Trophoblast cell (in vitro differentiated cells and primary cell): ENCODE results near the gene UBAC1. TPM values are rescaled to one million over a fixed set of nuclear protein-coding genes. Genes with fewer than 3 reads are reported as not detected.
A peak's percentile ranks its signal among the peaks of the same experiment; 100 is the strongest.

ENCODE experiments used
- DNase-seq, 2 donors: peaks; one replicate each; pipeline ENCODE4 v3.0.0-alpha.2; 2016
- H2AFZ ChIP-seq: 2 replicates; pipeline ENCODE4 v1.6.1; 2013; ENCODE audit warnings: low read length, moderate library complexity, mild to moderate bottlenecking; ENCODE audit not compliant: insufficient read depth, poor library complexity
- H2AK5ac ChIP-seq: 2 replicates; pipeline ENCODE4 v1.6.1; 2013; ENCODE audit warnings: mild to moderate bottlenecking, low read length
- H2BK120ac ChIP-seq: 2 replicates; pipeline ENCODE4 v1.6.1; 2013; ENCODE audit warnings: low read length, mild to moderate bottlenecking, moderate library complexity; ENCODE audit not compliant: insufficient read depth, poor library complexity
- H2BK12ac ChIP-seq: 2 replicates; pipeline ENCODE4 v1.6.1; 2013; ENCODE audit warnings: mild to moderate bottlenecking, low read length, moderate library complexity
- H2BK5ac ChIP-seq: 2 replicates; pipeline ENCODE4 v1.6.1; 2013; ENCODE audit warnings: low read length, low read depth, moderate library complexity, mild to moderate bottlenecking; ENCODE audit not compliant: poor library complexity
- H3K14ac ChIP-seq: 2 replicates; pipeline ENCODE4 v1.6.1; 2013; ENCODE audit warnings: mild to moderate bottlenecking, low read length
- H3K18ac ChIP-seq: 2 replicates; pipeline ENCODE4 v1.6.1; 2013; ENCODE audit warnings: mild to moderate bottlenecking, low read length
- H3K23ac ChIP-seq: 2 replicates; pipeline ENCODE4 v1.6.1; 2013; ENCODE audit warnings: low read length
- H3K27ac ChIP-seq: 2 replicates; pipeline ENCODE4 v1.5.1; 2013; ENCODE audit warnings: low read depth, mild to moderate bottlenecking, inconsistent platforms, low read length, moderate library complexity
- H3K27me3 ChIP-seq: 2 replicates; pipeline ENCODE4 v1.6.1; 2013; ENCODE audit warnings: inconsistent platforms, mild to moderate bottlenecking, low read length, moderate library complexity; ENCODE audit not compliant: insufficient read depth
- H3K36me3 ChIP-seq, 2 experiments: 1 replicate in 1 of 2; 2 replicates in 1 of 2; pipeline ENCODE4 v1.6.1; 2013; ENCODE audit warnings: low read length in 2 of 2, mild to moderate bottlenecking in 2 of 2, moderate library complexity in 1 of 2; ENCODE audit not compliant: insufficient read depth in 2 of 2, control insufficient read depth in 1 of 2
- H3K4ac ChIP-seq: 2 replicates; pipeline ENCODE4 v1.6.1; 2013; ENCODE audit warnings: low read depth, mild to moderate bottlenecking, low read length, moderate library complexity
- H3K4me1 ChIP-seq, 2 experiments: 1 replicate in 1 of 2; 2 replicates in 1 of 2; pipeline ENCODE4 v1.6.1; 2013; ENCODE audit warnings: low read length in 2 of 2, mild to moderate bottlenecking in 2 of 2, moderate library complexity in 1 of 2; ENCODE audit not compliant: insufficient read depth in 2 of 2, control insufficient read depth in 1 of 2
- H3K4me2 ChIP-seq: 2 replicates; pipeline ENCODE4 v1.6.1; 2013; ENCODE audit warnings: inconsistent platforms, mild to moderate bottlenecking, low read length, moderate library complexity
- H3K4me3 ChIP-seq: 2 replicates; pipeline ENCODE4 v1.5.1; 2013; ENCODE audit warnings: mild to moderate bottlenecking, low read depth, low read length, inconsistent platforms
- H3K79me1 ChIP-seq: one replicate; pipeline ENCODE4 v1.6.1; 2013; ENCODE audit warnings: low read length
- H3K79me2 ChIP-seq: 2 replicates; pipeline ENCODE4 v1.6.1; 2013; ENCODE audit warnings: low read length, mild to moderate bottlenecking; ENCODE audit not compliant: control insufficient read depth, insufficient read depth, poor library complexity
- H3K9ac ChIP-seq: 2 replicates; pipeline ENCODE4 v1.6.1; 2013; ENCODE audit warnings: mild to moderate bottlenecking, low read length
- H3K9me3 ChIP-seq: 2 replicates; pipeline ENCODE4 v1.6.1; 2013; ENCODE audit warnings: low read depth, mild to moderate bottlenecking, control low read depth, inconsistent platforms, low read length; ENCODE audit not compliant: insufficient read depth
- H4K12ac ChIP-seq: 2 replicates; pipeline ENCODE4 v1.6.1; 2013; ENCODE audit warnings: low read depth, mild to moderate bottlenecking, low read length, moderate library complexity
- H4K8ac ChIP-seq: 2 replicates; pipeline ENCODE4 v1.6.1; 2013; ENCODE audit warnings: low read depth, mild to moderate bottlenecking, low read length, moderate library complexity
- H4K91ac ChIP-seq: one replicate; pipeline ENCODE4 v1.6.1; 2013; ENCODE audit warnings: low read depth, mild to moderate bottlenecking, low read length, moderate library complexity
- WGBS: extraction: QIAGEN DNeasy Blood & Tissue Kit; methylation state at CpG from one replicate; pipeline ENCODE4 v1.1.7; 2013; ENCODE audit warnings: missing lambda C conversion rate; ENCODE audit not compliant: insufficient read length, insufficient coverage; ENCODE audit errors: extremely low coverage; 5-methylcytosine and 5-hydroxymethylcytosine counted together
- polyA plus RNA-seq: library from polyadenylated mRNA; stranded (reverse); fragments of 200-250 nt; gene quantifications from 2 replicates; pipeline ENCODE4 v1.2.3, GENCODE V29; 2013

Gene UBAC1, protein sequence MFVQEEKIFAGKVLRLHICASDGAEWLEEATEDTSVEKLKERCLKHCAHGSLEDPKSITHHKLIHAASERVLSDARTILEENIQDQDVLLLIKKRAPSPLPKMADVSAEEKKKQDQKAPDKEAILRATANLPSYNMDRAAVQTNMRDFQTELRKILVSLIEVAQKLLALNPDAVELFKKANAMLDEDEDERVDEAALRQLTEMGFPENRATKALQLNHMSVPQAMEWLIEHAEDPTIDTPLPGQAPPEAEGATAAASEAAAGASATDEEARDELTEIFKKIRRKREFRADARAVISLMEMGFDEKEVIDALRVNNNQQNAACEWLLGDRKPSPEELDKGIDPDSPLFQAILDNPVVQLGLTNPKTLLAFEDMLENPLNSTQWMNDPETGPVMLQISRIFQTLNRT
- polyA plus RNA-seq, result 40.1 and 42.3 TPM in 2 replicates

DNA sequence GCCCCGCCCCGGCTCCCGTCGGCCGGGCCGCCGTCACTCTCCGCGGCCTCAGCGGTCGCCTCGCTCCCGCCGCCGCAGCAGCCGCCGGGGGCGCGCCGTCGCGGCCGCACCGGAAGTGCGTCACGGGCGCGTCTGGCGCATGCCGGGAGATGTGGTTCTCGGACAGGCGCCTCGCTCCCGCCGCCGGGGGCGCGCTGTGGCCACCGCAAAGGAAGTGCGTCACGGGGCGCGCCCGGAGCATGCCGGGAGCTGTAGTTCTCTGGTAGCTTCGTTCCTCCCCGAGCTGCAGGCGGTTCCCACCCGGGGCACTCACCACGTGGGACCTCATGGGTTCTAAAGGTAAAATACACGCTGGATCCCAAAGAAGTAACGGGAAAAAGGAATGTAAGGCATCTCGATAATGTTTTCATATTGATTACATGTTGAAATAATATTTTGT lies at the start of gene UBAC1:
Gene UBAC1 (minus strand): TSS at position 97 of the 439 bp plus-strand sequence. CDS start 211 bp downstream, outside the sequence.
- DNase-seq, result peak; percentile 96 to 98
- H3K36me3 ChIP-seq, result no peaks in the 10 kb centered on the region
- H2AFZ ChIP-seq, result peak within 1 kb of the TSS; percentile 86
- H2AK5ac ChIP-seq, result peak within 1 kb of the TSS; percentile 18
- peak within 1 kb of the TSS; percentile 94 for H3K4me3 ChIP-seq
- peak within 1 kb of the TSS; percentile 63 for H3K18ac ChIP-seq
- H3K79me1 ChIP-seq, result peaks cover 6% of the 10 kb centered on the region
- H3K79me2 ChIP-seq, result peaks cover 10% of the 10 kb centered on the region
- peaks cover 2% of the 10 kb centered on the region for H3K9me3 ChIP-seq
- H2BK120ac ChIP-seq, result peak within 1 kb of the TSS; percentile 41
- H4K12ac ChIP-seq, result peak within 1 kb of the TSS; percentile 82
- H3K27me3 ChIP-seq, result no peaks in the 10 kb centered on the region
- H2BK5ac ChIP-seq, result peak within 1 kb of the TSS; percentile 18
- H3K4ac ChIP-seq, result peak within 1 kb of the TSS; percentile 84
- H2BK12ac ChIP-seq, result no peak within 1 kb of the TSS
- peak within 1 kb of the TSS; percentile 37 for H3K27ac ChIP-seq
- H4K91ac ChIP-seq, result peak within 1 kb of the TSS; percentile 74
- peak within 1 kb of the TSS; percentile 82 for H3K9ac ChIP-seq
- H3K23ac ChIP-seq, result no peak within 1 kb of the TSS
- peaks cover 2 to 14% of the 10 kb centered on the region in 2 experiments for H3K4me1 ChIP-seq
- peak within 1 kb of the TSS; percentile 95 for H3K4me2 ChIP-seq
- H3K14ac ChIP-seq, result peak within 1 kb of the TSS; percentile 93
- peak within 1 kb of the TSS; percentile 63 for H4K8ac ChIP-seq
- no CpG with 5 or more reads among the region's 53 CpGs for WGBS

DNA sequence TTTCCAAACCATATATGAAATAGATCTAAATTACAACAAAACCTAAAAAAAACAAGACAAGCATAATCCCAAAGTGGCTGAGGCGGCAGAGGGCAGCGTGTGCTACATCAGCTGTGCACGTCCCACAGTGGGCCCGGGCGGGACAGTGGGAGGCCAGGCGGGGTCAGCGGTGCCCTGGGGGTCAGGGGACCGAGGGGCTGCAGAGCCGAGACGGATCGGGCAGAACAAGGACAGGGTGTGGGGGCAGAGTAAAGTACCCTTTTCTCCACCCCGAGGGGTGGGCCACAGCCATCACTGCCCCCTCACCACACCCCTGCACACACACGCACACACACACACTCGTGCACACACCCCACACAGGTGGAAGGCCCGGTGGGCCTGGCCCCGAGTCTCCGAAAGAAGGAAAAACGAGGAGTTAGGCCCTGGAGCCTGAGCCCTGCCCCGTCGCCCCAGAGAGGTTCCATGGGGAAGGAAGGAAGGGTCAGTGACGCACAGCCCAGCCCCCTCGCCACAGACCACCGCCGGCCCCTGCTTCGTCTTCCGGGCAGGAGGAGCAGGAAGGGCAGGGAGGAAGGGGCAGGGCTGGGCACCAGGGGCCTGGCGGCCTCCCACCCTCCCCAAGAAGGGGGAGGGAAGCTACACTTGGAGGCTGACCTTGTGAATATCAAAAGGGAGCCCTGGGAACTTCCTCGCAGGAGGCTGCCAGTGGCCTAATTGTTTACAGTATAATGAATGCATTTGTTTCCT lies 49.6 kb upstream of the UBAC1 start:
- Histone ChIP-seq H2BK12ac (no peak overlapping the region), H2BK120ac (no peak overlapping the region), H3K27me3 (no peaks in the 10 kb centered on the region), H4K91ac (no peak overlapping the region), H3K23ac (no peak overlapping the region), H4K12ac (no peak overlapping the region), H3K4me2 (no peak overlapping the region), H2AFZ (no peak overlapping the region), H3K79me1 (peaks cover 4% of the 10 kb centered on the region), H3K4me1 (peaks cover 22 to 25% of the 10 kb centered on the region in 2 experiments), H3K27ac (no peak overlapping the region), H4K8ac (no peak overlapping the region), H3K79me2 (peaks cover 2% of the 10 kb centered on the region), H2AK5ac (no peak overlapping the region), H3K18ac (no peak overlapping the region), H3K4ac (no peak overlapping the region), H3K36me3 (peaks cover 26 to 31% of the 10 kb centered on the region in 2 experiments), H3K14ac (no peak overlapping the region), H3K9me3 (peaks cover 3% of the 10 kb centered on the region), H3K4me3 (no peak overlapping the region), H2BK5ac (no peak overlapping the region), H3K9ac (no peak overlapping the region)
- no CpG with 5 or more reads among the region's 28 CpGs for WGBS
- DNase-seq, result no peak

DNA sequence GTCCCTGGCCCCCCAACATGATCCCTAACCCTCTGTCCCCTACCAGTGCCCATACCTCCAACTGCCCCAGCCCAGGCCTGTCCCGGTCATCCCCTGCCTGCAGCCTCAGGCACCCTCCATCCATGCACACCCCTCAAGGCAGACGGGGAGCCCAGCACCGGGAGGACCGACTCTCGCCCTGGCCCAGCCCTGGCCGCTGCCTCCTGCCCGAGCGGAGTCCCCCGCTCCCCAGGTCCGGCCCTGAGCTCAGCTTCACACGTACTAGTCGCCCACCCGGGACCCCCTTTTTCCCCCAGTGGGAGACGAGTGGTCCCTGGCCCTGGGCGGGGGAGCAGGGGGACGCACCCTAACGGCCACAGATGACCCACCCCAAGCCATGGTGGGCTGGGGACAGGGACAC lies 49.0 kb upstream of the UBAC1 start:
- H3K18ac ChIP-seq, result no peak overlapping the region
- H3K4me3 ChIP-seq, result no peak overlapping the region
- no peak overlapping the region for H2BK120ac ChIP-seq
- WGBS, result no CpG with 5 or more reads among the region's 17 CpGs
- no peak overlapping the region for H4K91ac ChIP-seq
- H2BK12ac ChIP-seq, result no peak overlapping the region
- H3K36me3 ChIP-seq, result peaks cover 26 to 31% of the 10 kb centered on the region in 2 experiments
- H3K14ac ChIP-seq, result no peak overlapping the region
- peaks cover 3% of the 10 kb centered on the region for H3K9me3 ChIP-seq
- no peaks in the 10 kb centered on the region for H3K27me3 ChIP-seq
- peaks cover under 1% of the 10 kb centered on the region for H3K79me2 ChIP-seq
- no peak overlapping the region for H4K8ac ChIP-seq
- no peak overlapping the region for H4K12ac ChIP-seq
- H2AFZ ChIP-seq, result no peak overlapping the region
- H3K27ac ChIP-seq, result no peak overlapping the region
- no peak overlapping the region for H2BK5ac ChIP-seq
- DNase-seq, result no peak
- no peak overlapping the region for H2AK5ac ChIP-seq
- H3K23ac ChIP-seq, result no peak overlapping the region
- no peak overlapping the region for H3K4me2 ChIP-seq
- peaks cover 2% of the 10 kb centered on the region for H3K79me1 ChIP-seq
- H3K4ac ChIP-seq, result no peak overlapping the region
- no peak overlapping the region for H3K9ac ChIP-seq
- peaks cover 17 to 19% of the 10 kb centered on the region in 2 experiments for H3K4me1 ChIP-seq

DNA sequence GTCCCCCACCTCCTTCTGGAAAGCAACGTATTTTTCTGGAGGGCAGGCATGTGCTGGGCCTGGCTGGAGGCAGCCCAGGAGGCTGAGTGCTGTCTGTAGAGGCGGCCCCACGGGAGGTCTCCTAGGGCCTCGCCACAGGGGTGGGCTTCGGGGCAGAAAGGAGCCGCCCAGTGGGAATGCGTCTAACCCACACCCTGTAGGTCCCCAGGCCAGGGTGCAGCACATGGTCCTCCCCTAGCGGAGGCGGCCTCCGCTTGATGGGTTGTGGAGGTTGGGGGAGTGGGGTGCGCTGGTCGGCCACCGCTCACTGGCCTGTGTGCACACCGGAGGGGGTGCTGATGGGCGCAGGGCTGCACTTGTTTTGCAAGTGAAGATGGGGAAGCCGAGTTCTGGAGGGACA lies 48.3 kb upstream of the UBAC1 start:
- Histone ChIP-seq H2BK5ac (no peak overlapping the region), H3K14ac (no peak overlapping the region), H3K27me3 (no peaks in the 10 kb centered on the region), H2AFZ (no peak overlapping the region), H3K79me1 (no peaks in the 10 kb centered on the region), H3K4me2 (no peak overlapping the region), H3K18ac (no peak overlapping the region), H3K79me2 (no peaks in the 10 kb centered on the region), H4K12ac (no peak overlapping the region), H3K4ac (no peak overlapping the region), H3K9me3 (peaks cover 3% of the 10 kb centered on the region), H4K91ac (no peak overlapping the region), H4K8ac (no peak overlapping the region), H3K36me3 (peaks cover 26 to 31% of the 10 kb centered on the region in 2 experiments), H2BK12ac (no peak overlapping the region), H3K27ac (no peak overlapping the region), H3K4me1 (peaks cover 11 to 13% of the 10 kb centered on the region in 2 experiments), H3K9ac (no peak overlapping the region), H2BK120ac (no peak overlapping the region), H3K4me3 (no peak overlapping the region), H2AK5ac (no peak overlapping the region), H3K23ac (no peak overlapping the region)
- WGBS, result no CpG with 5 or more reads among the region's 16 CpGs
- no peak for DNase-seq
